ENCODE data around the gene SQOR.

GRCh38 chr15:45612790-45613415 lies 21.9 kb upstream of the SQOR start:
- no peak for TF ChIP-seq CTCF (IDR thresholded peaks at IDR 0.05; ENCODE audit: low read depth, low read length)
- no peak for TF ChIP-seq EZH2phosphoT487 (IDR thresholded peaks at IDR 0.05; ENCODE audit: low read depth)

All from OCI-LY3 (cell line).